Lower leg skin (tissue), 3 donors: ENCODE results near the gene BCO2.

ENCODE experiments used
- POLR2A ChIP-seq, 2 donors: fragments of 450-650 bp; IDR thresholded peaks; one replicate each; pipeline ENCODE4 v1.6.1; 2016 to 2017; ENCODE audit warnings: antibody characterized with exemption in 2 of 2, mild to moderate bottlenecking in 1 of 2, moderate library complexity in 1 of 2
- TF ChIP-seq, protein P1 (sequence below), 3 donors: fragments of 450-650 bp; IDR thresholded peaks; one replicate each; pipeline ENCODE4 v1.5.1; 2016; ENCODE audit warnings: antibody characterized with exemption in 3 of 3, mild to moderate bottlenecking in 3 of 3, moderate library complexity in 2 of 3

DNA sequence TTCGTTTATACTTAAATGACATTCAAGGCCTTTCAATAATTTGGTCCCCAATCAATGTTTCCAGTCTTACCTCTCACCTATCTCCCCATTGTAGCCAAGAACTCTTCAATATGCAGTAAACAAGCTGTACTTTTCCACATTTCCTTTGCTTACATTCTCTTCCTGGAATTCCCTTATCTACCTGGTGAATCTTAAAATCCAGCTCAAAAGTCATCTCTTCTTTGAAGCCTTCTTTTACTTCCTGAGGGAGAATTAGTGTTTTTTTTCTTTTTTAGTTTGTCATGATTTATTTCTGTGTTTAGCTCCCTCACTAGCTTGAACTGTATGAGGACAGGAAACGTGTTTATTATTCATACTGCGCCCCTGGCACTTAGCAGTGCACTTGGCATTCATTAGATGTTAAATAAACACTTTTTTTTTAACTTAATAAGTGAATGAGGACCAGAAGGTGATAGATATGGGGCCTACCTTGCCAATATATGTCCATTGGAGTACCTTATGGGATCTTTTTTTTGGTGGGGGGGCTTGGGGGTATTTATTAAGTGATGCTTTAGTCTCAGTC is 46.0 kb downstream of the BCO2 start:
- TF ChIP-seq, protein P1, sequence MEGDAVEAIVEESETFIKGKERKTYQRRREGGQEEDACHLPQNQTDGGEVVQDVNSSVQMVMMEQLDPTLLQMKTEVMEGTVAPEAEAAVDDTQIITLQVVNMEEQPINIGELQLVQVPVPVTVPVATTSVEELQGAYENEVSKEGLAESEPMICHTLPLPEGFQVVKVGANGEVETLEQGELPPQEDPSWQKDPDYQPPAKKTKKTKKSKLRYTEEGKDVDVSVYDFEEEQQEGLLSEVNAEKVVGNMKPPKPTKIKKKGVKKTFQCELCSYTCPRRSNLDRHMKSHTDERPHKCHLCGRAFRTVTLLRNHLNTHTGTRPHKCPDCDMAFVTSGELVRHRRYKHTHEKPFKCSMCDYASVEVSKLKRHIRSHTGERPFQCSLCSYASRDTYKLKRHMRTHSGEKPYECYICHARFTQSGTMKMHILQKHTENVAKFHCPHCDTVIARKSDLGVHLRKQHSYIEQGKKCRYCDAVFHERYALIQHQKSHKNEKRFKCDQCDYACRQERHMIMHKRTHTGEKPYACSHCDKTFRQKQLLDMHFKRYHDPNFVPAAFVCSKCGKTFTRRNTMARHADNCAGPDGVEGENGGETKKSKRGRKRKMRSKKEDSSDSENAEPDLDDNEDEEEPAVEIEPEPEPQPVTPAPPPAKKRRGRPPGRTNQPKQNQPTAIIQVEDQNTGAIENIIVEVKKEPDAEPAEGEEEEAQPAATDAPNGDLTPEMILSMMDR (IDR thresholded peaks at IDR 0.05): no peak
- no peak for TF ChIP-seq POLR2A (IDR thresholded peaks at IDR 0.05)
